Measurements from ENCODE around the gene SMIM9.

The SMIM9 gene

DNA sequence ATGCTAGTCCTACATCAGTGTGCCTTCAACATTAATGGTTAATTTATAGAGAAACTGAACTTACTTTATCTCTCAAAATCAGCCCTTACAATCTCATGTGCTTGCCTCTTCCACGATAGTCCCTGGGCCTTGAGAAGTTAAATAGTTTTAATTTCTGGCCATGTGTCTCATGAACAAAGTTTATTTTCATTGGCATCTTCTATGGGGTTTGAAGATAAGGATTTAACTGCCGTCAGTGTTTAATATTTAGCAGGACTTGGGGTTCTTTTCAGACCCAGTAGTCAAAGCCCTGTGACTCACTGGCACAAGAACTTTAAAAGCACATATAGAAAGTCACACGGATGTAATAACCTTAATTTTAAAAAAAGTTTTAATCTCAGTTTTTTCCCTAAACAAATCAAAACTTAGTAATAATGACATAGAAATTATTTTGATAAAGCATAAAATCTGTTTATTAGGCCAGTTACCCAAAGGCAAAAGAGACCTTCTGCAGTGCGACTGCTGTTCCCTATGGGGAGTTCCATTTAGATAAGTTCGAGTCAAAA is 19.1 kb downstream of the SMIM9 start:
- DNase-seq (ENCODE audit: low read depth): no peak

DNA sequence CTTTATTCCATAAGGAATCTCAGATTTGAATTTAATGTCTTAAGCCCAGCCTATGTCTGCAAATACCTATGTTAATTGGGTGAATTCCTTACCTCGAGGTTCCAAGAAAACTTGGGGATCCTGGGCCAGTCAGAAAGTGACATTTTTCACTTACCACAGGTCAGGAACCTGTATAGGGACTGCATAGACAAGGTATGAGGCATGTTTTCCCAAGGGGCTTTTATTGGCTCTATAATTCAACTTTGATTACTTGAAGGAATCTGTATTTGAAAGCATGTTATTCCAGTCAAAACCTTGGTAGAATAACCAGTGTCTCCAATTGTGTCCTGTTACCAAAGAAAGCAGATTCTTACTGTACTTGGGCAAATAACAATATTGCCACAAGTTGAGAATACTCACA is 20.7 kb downstream of the SMIM9 start:
- no peak for DNase-seq (ENCODE audit: low read depth)

DNA sequence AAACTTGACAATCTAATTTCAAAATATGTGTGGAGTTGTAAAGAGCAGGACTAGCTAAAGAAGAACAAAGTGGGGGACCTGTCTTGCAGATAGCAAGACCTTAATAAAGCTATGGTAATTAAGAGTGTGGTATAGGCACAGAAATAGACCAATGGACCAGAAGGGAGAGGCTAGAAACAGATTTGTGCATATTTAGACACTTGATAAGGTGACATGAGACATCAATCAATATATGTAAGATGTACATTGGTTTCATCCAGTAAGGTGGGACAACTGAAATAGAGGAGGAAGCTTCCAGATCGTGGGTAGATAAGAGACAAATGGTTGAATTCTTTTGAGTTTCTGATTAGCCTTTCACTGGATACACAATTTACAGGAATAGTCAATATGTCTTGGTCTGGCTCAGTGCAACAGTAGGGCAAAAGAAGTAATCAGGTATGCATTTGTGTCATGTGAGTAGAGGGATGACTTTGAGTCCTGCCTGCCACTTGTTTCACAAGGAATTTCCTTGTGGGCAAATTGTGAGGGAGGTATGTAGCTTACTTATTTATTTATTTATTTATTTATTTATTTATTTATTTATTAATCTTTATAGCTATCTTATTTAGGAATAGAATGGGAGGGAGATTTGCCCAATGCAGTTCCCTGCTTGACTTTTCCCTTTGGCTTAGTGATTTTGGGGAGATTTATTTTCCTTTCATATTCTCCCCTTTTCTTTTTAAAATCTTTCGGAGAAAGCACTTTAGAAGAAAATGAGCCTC is 21.9 kb downstream of the SMIM9 start:
- no peak for DNase-seq (ENCODE audit: low read depth)

GRCh38 chrX:154809939-154810665 is 24.4 kb downstream of the SMIM9 start:
- no peak for DNase-seq (ENCODE audit: low read depth)

DNA sequence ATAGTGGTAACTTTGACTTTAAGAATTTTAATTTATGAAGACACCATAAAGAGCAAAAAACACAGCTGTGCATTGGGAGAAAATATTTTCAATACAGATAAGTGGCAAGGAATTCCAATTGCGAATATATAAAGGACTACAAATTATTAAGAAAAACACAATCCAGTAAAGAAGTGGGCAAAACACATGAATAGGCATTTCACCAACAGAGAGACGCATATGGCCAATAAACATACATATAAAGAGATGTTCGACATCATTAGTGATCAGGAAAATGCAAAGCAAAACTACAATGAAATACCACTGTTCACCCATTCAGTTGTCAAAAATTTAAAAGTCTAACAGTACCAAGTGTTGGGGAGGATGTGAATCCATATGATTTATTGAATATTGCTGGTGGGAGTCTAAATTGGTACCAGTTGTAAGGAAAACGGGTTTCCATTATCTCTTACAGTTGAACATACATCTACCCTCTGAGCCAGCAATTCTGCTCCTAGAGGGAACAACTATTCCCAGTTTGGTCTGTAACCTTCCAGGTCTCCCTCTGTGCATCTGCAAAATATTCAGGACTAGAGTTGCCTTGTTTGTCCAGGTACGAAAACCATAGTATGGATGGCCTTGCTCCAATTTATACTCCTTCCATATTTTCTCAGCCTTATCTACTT is 27.5 kb downstream of the SMIM9 start:
- DNase-seq (ENCODE audit: low read depth): no peak

DNA sequence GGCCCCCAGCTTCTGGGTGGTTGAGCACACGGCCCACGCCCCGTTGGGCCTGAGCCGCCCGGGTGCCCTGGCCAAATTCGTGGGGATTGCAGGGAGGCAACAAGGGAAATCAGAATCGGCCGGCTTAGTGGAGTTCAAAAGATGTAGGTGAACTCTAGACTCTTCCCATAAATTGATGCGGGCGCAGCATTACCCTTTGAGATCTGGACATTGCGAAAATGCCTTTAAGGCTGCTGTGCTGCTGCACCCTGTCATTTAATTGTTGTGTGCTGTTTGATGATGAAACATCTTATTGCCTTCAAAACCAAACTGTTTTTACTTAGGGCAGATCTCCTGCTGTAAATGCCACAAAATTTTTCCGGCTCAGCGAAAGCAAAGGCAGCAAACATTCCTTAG is 28.8 kb downstream of the SMIM9 start:
- DNase-seq (ENCODE audit: low read depth): no peak

DNA sequence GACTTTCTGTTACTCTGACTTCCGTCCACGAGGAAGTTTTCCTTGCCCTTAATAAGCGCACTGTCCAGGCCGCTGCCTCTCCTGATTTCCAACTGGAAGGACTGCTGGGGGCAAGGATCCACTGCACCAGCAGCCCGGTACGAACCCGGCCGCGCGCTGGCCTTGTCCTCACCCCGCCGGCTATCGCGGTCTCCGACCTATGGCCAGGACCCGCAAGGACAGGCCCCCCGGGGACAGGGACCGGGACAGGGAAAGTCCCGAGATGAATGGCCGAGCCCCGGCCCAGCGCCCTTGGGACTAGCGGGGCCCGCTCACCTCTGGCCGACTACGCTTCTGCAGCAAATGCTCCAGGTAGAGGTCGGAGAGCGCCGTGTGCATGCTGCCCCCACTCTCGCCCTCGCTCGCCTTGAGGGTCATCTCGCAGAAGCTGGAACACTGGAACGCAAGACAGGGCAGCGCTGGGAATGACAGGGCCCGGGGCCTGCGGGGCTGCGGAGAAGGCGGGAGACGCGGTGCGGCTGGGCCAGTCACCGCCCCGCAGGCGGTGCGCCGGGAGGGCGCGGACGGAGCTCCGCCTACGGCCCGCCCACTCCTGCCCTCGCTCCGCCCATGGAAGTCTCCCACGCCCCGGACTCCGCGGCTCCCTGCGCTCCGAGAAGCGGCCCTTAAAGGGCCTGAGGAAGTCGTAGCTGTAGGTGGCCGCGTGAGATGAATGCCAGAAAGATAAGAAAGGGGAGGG is 29.3 kb downstream of the SMIM9 start, which contains the start of gene MPP1:
Gene MPP1, minus strand, starts transcription at position 529 of the 739 bp plus-strand sequence. Its CDS starts 112 bp downstream, at position 417.
- DNase-seq (ENCODE audit: low read depth): peak; percentile 36

DNA sequence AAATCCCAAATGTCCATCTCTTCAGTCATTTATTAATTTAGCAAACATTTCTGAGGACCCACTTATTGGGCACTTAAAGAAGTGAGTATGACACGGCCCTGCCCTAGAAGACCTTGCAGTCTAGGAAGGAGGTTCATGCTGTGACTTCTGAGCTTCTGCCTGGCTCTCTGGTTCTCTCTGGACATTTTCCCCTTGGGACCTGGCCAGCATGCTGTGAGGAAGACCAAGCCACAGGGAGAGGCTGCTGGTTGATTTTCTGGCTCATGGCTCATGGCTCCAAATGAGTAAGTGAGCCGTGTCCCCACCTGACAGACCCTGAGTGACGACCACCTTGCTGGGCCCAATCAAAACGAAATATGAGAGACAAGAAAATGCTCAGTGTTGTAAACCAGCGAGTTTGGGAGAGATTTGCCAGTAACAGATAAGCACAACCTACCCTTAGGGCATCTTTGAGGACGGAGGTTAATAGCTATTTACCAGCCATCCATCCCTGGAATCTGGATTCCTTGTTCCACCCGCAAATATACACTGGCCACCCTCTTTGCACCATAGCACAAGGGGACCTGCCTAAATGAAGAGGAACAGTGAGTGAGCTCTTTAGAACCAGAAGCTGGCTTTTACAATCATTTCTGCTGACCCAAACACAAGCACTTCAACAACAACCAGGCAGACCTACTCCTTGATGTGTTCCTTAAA is 30.1 kb downstream of the SMIM9 start:
- DNase-seq (ENCODE audit: low read depth): no peak

- DNase-seq (ENCODE audit: low read depth): no peak
Measured at GRCh38 chrX:154802947-154803346, 31.5 kb downstream of the SMIM9 start.

DNA sequence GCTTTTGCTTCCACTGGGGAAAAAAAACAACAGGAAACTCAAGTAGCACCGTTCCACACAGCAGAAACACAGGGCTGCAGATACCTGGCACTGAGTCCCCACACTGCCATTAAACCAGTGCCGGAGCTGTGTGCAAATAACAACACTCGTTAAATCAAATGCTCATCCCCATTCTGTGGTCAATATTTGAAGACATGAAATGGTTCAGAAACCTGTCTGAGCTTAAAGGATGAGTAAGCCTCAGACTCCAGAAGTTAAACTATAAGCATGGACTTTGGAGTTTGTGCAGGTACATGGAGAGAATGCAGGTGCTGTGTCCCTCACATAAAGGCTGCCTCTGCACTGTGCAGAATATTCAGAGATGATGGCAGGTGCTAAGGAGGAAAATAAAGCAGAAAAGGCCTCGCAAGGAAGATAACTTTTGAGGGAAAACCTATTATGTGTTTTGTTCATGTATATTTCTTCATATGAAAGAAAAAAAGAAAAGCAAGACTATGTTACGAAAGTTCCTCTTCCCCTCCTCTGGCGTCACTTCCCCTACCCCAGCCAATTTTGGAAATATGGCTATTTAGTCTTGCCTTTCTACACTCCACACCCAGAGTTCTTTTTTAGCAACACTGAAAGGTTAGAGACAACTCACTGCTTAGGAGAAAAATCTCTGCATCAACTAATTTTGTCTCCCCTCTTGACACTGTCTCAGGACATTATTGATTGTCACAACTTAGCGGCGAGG is 33.8 kb downstream of the SMIM9 start:
- no peak for DNase-seq (ENCODE audit: low read depth)

DNA sequence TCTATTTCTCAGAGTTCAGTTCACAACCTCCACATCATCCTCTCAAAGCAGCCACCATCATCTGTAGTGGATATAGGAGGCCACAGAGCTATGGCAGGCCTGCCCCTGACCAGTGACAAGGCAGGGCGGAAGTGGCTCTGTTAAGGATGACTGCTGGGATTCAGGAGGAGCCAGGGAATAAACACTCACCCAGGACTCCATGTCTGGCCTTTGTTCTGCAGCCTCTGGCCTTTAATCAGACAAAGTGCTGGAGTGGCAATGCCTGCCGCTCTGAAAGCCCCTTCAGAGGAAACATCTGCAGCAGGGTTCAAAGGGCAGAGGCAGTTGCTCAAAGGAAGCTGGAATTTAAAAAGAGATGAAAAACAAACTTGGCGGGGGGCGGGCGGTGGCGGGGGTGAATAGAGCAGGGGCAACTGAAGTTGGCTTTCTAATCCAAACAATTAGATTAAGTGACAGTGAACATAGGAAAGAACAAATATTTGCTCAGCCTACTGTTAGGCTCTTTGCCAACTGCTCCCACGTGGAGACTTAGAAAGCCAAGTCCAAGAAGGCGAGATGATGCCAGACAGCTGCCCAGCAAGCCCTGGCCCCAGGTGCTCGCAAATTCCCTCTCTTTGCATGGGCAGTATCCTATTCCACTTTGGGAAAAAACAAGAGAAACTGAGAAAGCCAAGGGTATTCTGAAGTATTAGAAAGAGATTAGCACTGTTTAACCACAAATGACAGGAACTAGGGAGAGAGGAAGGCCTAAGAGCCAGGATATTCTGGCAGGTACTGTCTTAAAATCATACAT is 34.7 kb downstream of the SMIM9 start:
- DNase-seq (ENCODE audit: low read depth): no peak

DNA sequence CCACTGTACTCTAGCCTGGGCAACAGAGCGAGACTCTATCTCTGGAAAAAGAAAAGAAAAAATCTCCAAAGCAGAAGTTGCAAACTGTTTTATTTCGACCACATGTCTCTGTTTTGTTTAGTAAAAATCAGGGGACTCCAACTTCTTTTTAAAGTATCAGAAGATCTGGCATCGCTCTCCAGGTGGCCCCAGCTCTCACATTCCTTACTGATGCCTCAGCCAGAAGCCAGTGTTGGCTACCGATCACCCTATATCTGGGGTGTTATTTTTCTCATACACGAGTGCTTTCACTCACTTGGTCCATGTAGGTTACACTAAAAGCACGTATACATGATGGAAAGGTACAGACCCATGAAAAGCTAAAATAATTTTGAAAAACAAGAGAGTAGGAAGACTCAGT is 37.5 kb downstream of the SMIM9 start:
- no peak for DNase-seq (ENCODE audit: low read depth)

DNA sequence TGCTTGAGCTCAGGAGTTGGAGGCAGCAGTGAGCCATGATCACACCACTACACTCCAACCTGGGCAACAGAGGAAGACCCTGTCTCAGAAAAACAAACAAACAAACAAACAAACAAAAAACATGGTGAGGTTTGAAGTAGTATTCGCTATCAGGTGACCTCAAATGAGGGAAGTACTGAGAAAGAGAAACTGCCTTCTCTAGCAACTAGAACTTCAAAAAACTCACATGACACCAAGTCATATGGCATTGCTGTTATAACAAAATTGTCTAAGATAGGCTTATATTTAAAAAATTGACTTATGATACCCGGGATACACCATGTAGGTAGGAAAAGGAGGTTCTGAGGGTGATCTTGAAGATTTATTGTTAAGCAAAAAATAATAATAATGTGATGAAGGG is 39.4 kb downstream of the SMIM9 start:
- no peak for DNase-seq (ENCODE audit: low read depth)

DNA sequence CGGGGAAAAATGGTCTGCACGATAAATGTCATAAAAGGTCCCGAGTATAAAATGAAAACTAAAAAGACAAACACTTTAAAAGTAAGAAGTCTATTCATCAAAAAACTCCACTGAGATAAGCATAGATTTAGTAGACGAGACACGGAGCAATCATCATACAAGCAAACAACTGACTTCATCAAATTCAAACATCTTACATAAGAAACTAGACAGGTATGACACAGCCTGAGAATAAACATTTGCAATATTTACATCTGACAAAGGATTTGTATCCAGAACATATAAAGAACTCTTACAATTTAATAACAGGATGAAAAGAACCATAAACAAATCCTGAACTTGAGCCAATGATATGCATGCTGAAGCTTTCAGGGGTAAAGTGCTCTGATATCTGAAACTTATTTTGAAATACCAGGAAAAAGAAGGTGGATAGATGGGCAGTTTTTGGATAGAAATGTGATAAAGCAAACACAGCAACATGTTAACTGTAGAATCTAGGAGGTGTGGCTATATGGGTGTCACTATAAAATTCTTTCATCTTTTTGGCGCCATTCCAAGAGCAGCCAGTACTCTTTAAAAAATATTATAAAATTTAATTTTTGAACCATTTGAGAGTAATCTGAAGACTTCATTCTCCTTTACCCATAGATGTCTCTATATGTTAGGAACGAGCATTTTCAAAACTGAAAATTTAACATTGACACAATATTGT is 41.2 kb downstream of the SMIM9 start:
- DNase-seq (ENCODE audit: low read depth): no peak

DNA sequence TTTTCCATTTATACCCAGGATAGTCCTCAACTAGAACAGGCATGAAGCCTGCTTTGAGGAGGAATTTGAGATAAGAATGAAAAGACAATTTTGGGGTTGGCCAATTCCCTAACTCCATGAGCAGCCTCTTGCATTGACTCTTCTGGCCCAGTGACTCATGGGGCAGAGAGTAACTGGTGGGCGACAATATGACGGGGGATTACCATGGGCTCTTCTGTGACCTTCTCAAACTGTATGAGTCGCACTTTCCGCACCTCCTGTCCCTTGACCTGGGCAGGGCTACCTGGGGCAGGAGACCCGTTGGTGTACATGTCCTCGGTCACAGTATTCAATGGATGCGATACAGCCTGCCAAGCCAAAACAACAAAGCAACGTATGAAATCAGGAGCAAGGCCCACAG is 42.5 kb downstream of the SMIM9 start:
- no peak for DNase-seq (ENCODE audit: low read depth)

DNA sequence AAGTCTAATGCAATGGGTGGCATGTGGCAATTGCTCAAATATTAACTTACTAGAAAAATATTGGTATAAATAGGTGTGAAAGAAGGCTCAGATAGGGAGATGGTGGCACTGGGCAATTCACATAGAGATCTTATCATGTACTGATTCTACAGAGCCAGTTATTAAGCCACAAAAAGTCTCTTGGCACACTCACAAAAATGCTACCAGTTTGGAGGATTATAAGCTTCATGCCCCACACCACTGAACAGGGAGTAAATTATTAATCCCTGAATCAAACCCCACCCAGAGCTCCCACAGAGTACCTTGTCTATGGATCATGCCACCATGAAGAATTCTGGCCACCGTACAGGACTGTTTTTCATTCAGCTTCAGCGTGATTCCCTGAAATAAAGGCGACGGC is 43.0 kb downstream of the SMIM9 start:
- DNase-seq (ENCODE audit: low read depth): no peak

GRCh38 chrX:154785716-154786115 is 48.7 kb downstream of the SMIM9 start:
- DNase-seq (ENCODE audit: low read depth): no peak

- DNase-seq (ENCODE audit: low read depth): no peak
Measured at GRCh38 chrX:154784149-154784995, 50.1 kb downstream of the SMIM9 start.
